HG03066 (cell line): Measurements from ENCODE around the gene SMPD1.

Experiments used
- ATAC-seq: cut with Tn5 transposase; IDR thresholded peaks from one replicate; pipeline ENCODE4 v1.9.1; 2021; ENCODE audit warnings: low read depth; ENCODE audit not compliant: unreplicated experiment

Gene SMPD1

DNA sequence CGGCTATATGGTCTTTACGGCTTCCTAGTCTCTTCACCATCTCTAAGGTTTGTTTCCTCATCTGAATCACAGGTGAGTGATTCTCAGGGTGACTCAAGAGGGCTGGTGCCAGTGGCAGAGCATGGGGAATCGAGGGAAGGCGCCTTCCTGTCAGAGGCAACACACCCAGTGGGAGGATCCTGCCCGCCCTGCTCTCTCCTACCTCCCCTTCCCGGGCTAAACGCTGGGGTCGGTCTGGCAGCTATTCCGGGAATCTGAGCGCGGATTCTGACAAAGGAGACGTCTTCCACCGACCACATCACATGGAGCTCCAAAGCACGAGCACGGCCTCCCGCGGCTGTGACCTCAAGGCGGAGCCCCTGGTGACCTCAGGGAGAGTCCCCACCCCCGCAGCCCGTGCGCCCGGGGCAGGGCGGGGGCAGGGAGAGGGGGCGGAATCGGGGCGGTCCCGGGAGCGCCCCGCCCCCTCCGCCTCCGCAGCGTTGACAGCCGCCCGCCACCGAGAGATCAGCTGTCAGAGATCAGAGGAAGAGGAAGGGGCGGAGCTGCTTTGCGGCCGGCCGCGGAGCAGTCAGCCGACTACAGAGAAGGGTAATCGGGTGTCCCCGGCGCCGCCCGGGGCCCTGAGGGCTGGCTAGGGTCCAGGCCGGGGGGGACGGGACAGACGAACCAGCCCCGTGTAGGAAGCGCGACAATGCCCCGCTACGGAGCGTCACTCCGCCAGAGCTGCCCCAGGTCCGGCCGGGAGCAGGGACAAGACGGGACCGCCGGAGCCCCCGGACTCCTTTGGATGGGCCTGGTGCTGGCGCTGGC is at the start of gene SMPD1:
Gene SMPD1 (plus strand): TSS at position 570 of the 813 bp plus-strand sequence. CDS start 125 bp downstream, at position 695.
- peak; percentile 94 for ATAC-seq

DNA sequence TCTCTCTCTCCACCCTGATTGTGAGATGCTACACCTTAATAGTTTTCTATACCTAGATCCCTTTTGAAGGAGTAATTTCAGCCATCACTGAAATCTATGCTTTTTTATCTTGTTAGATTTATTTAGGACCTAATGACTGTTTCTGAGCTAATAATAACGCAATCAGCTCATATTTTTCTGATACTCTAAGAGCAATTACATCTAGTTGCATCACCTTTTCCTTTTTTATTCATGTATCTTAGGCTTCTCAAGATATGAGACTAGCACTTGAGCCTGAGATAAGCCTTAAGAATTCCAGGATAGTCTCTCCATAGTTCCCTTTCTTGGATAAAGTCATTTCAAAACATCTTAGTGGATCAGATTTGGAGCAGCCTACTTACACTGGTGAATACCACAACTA is 44.9 kb upstream of the SMPD1 start:
- ATAC-seq = no peak

DNA sequence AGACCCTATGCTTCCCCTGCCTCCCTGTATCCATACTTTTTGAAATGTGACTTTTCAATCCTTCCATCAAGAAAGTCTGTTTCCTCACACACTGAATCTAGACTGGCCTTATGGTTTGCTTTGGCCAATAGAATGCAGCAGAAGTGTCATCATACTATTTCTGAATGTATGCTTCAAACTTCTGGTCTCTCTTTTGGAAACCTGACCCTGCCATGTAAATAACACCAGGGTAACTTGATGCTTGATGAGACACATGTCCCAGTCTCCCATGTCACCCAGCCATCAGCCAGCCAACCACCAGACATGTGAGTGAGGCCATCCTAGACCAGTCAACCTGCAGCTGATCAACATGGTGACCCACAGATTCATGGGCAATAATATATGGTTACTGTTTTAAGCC is 40.2 kb upstream of the SMPD1 start:
- ATAC-seq = no peak

DNA sequence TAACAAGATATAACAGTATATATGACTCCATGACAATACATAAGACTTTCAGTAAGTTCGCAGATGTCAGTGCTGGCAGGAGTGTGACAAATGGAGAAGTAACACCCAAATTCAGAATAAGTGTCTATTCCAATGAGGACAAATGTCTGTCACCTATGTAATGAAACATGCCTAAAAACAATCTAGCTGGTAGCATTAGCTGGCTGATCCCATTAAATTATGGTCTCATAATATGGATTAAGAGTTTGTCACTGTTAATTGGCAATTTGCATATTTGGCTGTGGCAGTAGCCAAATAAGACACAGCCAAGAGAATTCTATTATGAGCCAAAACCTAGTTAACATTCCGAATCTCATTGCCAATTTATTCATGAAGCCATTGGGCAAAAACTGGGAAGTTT is 39.8 kb upstream of the SMPD1 start:
- ATAC-seq = no peak

DNA sequence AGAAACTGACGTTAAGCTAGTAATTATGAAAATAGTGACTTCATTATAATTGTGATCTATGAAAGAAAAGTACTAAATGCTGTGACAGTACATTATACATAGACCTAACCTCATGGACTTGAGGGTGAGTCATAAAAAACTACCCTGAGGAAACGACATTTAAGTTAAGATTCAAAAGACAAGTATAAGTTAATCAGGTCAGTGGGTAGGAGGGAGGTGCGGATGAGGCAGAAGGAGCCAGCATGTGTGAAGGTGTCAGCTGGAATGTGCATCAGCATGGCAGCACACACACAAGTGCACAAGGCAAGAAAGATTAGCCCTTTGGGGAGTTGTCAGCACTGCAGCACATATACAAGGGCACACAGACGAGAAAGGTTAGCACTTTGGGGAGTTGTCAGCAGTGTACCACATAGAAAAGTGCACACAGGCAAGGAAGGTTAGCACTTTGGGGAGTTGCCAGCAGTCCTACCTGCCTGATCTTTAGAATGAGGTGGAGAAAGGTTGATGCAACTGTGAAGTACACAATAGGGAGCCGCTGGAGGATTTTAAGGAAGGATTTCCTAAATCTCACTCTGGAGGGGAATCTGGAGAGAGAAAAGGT is 38.4 kb upstream of the SMPD1 start:
- no peak for ATAC-seq

DNA sequence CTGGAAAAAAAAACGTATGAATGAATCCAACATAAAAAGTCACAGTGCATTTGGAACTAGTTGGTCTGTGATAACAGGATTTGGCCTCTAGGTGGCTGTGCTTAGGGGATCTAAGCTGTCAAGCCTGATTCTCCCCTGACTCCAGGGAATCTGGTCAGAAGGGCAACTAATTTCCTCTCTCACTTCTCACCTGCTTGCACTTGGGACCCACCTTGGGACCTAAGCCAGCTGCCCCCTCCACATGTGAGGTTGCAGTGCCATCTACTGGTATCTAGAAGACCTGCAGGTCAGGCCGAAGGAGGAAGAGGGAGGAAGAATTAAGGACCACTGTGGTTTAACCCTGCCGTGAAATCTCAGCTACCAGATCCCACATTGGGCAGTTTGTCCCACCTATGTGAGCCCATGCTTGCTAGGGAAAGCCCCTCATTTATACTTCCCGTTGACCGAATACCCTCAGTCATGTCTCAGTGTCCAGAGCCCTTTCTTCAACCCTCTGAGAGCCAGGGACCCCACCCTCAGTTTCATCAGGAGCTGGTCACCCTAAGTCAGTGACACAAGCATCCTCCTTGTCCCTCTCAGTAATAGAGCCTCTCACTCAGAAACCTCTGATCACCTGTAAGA is 36.8 kb upstream of the SMPD1 start:
- peak; percentile 87 for ATAC-seq

DNA sequence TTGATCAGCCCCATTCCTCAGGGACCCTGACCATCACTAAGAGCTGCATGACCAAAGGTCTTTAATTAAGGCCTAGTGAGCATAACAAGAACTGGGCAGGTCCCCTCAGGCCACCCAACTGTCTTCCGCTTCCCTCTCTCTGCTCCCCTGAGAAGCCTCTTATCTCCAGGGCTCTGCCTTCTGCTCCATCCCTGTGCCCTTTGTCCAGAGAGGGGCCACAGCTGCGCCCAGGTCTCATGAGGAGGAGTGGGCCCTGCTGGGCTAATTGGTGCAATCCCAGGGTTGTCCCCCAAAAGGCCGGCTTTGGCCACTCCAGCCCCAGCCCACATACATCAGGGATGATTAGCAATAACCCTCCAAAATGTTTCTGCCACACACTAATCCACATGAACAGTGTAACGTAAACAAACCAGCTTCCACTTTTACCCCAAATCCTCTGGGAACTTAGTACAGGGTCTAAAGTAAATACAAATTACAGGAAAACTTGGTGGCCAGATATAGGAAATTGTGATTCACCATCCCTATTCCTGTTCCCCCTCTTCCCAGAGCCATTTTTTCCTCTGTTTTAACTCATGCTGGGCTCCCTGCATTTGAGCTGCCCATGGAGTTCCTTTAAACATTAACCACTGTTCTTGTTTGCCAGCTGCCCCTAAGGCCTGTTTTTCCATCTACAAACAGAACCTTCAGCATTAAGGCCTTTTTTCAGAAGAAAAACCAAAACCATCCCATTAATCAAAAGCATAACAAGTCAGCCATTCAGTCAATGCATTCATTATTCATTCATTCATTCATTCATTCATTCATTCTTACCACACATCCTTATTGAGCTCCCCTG is 35.4 kb upstream of the SMPD1 start:
- no peak for ATAC-seq

DNA sequence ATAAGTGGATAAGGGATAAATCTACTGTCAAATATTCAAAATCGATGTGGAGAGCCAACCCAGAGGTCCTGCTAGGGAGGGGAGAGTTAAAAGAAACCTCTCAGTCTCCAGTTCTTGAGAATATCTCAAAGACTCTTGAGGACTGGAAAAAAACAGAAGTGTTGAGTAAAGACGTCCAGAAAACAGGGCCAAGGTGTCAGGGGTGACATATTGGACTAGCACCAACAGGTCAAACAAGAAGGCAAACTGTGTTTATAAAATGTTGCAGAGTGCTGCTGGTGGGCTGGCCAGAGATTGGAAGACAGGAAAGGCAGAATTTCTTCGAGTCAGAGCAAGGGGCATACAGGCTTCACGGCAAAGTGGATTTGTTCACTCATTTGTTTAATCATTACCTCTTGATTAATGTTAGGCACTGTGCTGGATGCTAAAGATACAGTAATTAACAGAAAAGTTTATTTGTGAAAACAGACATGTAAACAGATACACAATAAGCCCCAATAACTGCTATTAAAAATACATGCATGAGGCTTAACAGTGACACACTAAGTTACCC is 33.7 kb upstream of the SMPD1 start:
- no peak for ATAC-seq

DNA sequence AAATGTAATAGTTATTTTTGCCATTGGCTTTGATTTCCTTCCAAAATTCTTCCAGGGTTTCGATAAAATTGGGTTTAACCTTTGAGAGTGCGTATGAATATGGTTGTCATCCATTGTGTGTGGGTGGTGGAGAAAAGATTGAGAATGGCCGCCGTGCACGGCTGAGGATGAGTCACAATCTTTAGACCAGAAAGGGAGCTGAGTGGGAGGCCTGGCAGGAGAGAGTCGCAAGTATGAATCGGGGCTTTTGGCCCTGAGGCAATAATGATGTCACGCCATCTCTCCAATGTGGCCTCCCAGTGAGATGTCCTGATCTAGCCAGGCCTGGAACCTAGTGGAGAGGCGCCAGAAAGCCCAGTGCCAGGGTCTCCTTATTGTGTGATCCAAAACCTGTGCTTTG is 33.1 kb upstream of the SMPD1 start:
- ATAC-seq = no peak

DNA sequence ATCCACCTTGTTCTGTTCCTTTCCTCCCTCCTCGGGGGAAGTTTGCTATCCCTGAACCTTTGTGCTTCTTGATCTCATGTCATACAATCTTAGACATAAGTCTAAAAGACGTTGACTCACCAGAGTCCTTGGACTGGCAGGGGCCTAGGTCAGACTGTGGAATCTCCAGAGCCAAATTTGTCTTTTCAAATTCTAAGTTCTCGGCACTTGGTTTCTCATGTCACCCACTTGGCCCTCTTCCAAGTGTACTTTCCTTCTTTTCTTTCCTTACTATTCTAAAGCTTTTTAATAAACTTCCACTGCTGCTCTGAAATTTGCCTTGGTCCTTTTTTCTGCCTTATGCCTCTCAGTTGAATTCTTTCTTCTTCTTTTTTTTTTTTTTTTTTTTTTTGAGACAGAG is 30.1 kb upstream of the SMPD1 start:
- no peak for ATAC-seq

DNA sequence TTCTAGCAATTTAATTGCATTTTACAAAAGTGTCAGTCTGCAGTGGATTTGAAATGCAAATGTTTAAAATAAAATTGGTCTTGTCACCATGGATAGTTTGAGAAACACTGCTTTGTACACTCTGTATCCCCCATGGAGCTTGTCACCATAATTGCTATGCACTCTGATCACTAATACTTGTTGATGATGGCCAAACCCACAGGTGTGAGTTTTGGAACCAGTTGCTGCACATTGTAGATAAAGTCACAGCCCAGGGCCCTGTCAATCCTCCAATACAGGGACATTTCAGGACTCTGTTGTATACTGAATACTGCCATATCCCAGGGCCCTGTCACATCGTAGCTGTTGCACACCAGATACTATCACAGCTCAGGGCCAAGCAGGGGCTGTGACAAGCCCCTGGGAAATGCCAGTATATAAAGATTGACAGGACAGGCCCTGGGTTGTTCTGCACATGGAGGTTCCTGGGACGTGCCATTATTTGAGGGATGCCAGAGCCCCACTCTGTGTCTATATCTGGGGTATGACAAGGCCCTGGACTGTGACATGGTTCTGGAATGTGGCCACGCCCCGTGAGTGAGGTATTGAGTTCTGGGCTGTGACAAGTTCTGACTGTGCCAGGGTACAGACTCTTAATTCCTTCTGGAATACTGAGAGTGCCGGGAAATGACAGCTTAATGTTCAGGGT is 27.9 kb upstream of the SMPD1 start:
- ATAC-seq = no peak

DNA sequence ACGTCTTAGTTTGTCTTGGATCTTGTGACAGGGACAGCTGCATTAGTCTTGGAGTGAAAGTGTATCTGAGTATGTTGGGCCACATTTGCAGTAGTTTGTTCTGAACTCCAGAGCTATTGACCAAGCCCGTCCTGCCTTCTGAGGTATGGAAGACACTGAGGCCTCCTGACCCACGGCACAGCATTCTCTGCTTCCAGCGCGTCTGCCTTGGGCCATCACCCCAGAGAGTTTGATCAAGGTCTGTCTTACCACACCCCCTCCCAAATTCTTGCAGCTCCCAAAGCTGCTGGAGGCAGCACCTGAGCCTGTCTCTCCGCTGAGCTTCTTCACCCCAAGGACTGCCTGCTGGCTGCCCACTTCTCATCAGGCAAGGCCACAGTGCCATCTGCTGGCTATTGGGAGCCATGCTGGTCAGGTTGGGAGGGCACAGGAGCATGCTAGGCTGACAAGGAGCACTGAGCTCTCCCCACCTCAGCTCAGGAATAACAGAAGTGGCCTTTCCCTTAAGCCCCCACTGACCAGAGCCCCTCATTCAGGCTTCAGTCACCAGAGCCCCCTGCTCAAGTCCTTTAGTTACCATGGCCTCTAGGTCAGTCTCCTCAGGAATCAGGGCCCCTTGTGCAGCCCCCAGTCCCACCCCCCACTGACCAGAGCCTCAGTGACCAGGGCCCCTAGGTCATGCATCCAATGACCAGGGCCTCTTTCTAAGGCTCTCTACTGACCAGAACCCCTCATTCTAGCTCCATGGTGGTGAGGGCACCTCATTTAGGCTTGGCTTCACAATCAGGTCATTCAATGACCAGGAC is 27.2 kb upstream of the SMPD1 start:
- ATAC-seq = peak; percentile 86

DNA sequence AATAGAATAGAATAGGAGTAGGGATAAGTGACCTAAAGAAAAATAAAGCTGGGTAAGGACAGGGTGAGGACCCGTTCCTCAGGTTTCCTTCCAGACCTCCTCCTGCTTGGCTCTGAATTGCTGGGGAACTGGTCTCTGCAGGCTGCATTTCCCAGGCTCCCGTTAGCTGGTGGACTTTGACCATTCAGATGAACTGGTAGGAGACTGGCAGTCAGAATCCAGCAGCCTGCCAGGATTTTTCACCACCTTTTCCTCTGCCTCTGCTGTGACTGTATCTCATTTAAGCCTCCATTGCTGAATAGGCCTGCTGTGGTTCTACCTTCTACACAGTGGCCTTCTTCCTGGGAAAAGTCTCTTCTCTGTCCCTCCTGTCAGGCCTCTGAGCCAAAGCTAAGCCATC is 24.6 kb upstream of the SMPD1 start:
- no peak for ATAC-seq

DNA sequence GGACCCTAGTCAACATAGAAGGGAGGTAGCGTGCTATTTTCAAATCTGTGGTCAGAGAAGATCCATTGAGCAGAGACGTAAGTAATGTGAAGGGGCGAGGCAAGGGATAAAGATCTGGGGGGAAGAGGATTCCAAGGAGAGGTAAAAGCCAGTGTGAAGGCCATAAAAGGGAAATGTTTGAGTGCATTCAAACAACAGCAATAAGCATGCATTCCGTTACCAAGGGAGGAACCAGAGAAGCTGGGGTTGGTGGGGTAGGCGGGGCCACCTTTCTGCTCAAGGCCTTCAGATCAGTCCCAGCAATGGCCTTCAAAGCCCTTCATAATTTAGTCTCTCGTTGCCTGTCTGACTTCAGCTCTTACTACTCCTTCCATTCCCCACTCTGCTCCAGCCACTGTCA is 18.4 kb upstream of the SMPD1 start:
- no peak for ATAC-seq

DNA sequence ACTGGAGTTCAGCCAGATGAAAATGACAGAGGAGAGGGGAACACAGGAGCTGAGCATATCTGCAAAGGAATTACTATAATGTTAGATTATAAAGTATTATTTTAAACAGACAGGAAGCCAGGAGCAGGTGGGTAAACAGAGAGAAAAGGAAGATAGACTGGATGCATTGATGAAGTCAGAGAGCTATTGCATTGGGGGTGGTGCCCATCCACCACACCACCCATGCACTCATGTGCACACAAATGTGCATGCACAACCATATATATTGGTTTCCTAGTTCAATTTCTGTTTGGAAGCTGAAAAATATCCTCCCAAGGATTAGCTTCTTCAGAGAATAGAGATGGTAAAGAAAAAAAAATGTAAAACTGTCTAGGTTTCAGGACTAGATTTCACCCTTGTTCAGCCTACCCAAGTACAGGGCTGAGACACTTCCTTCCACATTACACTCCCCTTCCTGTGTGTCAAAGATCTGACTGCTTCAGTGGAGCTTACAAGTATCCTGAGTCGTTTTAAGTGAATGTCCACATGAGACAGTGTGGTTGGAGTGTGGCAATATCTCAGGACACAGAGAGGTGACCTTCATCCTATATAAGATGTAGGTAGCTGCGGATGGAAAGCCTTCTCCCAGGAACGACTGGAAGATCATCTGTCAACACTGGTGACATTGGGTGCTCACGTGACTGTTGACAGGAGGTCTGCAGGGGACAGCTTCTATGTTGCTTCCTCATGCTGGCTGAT is 12.2 kb upstream of the SMPD1 start:
- no peak for ATAC-seq

DNA sequence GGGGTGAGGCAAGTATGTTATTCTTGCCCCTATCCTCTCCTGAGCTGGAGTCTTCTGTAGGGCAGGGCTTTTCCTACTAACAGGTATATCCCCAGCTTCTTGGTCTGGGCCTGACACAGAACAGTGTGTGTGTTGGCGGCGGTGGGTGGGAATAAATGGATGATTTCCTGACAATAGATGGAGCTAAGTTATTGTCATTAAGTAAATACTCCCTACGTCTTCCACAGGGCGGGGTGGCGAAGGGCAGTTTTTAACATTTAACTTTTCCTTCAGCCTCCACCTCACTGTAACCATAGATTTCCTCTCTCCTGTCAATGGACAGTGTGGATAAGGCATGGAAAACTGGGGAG is 11.7 kb upstream of the SMPD1 start:
- ATAC-seq = no peak

DNA sequence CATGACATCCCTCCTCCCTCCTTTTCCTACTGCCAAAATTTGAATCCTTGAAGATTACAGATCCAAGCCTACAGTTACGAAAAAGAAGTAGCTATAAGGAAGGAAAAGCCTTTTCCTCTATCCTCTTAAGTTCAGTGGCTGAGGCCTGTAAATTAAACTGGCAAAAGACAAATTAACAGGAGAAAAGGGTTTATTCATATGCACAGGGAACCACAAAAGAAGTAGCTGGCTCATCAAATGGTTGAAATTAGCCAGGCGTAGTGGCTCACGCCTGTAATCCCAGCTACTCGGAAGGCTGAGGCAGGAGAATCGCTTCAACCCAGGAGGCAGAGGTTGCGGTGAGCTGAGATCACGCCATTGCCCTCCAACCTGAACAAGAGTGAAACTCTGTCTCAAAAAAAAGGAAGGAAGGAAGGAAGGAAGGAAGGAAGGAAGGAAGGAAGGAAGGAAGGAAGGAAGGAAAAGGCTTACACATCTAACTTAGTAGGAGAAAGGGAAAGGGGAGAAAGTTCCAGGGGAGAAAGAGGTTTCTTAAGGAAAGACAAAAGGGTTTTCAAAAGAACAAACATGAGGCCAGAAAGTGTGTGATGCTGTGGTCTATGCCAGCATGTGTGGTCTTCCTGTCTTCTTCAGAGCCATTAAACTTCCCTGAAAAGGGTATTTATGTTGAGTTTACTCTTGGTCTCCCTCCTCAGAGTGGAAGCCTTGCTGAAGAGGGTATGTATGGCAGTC is 5.1 kb upstream of the SMPD1 start:
- no peak for ATAC-seq
